HepG2 (cell line): ENCODE results near the gene NUP93. TPM values are rescaled to one million over a fixed set of nuclear protein-coding genes. Genes with fewer than 3 reads are reported as not detected.

Source experiments
- AKNA ChIP-seq: sonication (generic); formaldehyde crosslinking; IDR thresholded peaks from 2 replicates; pipeline ENCODE4 v1.4.0; 2020; ENCODE audit warnings: missing genetic modification reagents, borderline replicate concordance
- ARID2 ChIP-seq: sonication (generic); formaldehyde crosslinking; IDR thresholded peaks from 2 replicates; pipeline ENCODE4 v1.8.1; 2022; ENCODE audit warnings: mild to moderate bottlenecking, missing genetic modification reagents, borderline replicate concordance
- CSRNP1 ChIP-seq: sonication (generic); formaldehyde crosslinking; IDR thresholded peaks from 2 replicates; pipeline ENCODE4 v1.8.1; 2023; ENCODE audit warnings: mild to moderate bottlenecking, missing genetic modification reagents
- IRF2 ChIP-seq: IDR thresholded peaks from 2 replicates; pipeline ENCODE4 v1.6.1; 2018; ENCODE audit warnings: missing genetic modification reagents, missing compliant biosample characterization
- KDM4B ChIP-seq: sonication (generic); formaldehyde crosslinking; IDR thresholded peaks from 2 replicates; pipeline ENCODE4 v1.4.0; 2020; ENCODE audit warnings: missing genetic modification reagents
- NFKBIZ ChIP-seq: IDR thresholded peaks from 2 replicates; pipeline ENCODE4 v1.6.1; 2018; ENCODE audit warnings: missing genetic modification reagents, missing compliant biosample characterization
- NR2F1 ChIP-seq, 2 experiments: fragments of 450-650 bp in 1 of 2; formaldehyde crosslinking in 1 of 2; IDR thresholded peaks; 2 replicates each; pipeline versions ENCODE4 v1.5.0 to v1.6.1; 2016 to 2020; ENCODE audit warnings: mild to moderate bottlenecking in 1 of 2, missing compliant biosample characterization in 1 of 2, missing genetic modification reagents in 1 of 2, moderate library complexity in 1 of 2
- PATZ1 ChIP-seq: sonication (generic); formaldehyde crosslinking; IDR thresholded peaks from 2 replicates; pipeline ENCODE4 v1.4.0; 2020; ENCODE audit warnings: missing genetic modification reagents
- TEAD2 ChIP-seq: sonication (generic); formaldehyde crosslinking; IDR thresholded peaks from 2 replicates; pipeline ENCODE4 v1.9.0; 2021; ENCODE audit warnings: missing genetic modification reagents
- ZNF281 ChIP-seq: sonication (generic); formaldehyde crosslinking; IDR thresholded peaks from 2 replicates; pipeline ENCODE4 v1.4.0; 2020; ENCODE audit warnings: missing genetic modification reagents, borderline replicate concordance
- ZNF3 ChIP-seq: IDR thresholded peaks from 2 replicates; pipeline ENCODE4 v1.7.0; 2017; ENCODE audit warnings: inconsistent platforms
- ZNF430 ChIP-seq: sonication (generic); formaldehyde crosslinking; IDR thresholded peaks from 2 replicates; pipeline ENCODE4 v1.9.0; 2021; ENCODE audit warnings: mild to moderate bottlenecking, missing genetic modification reagents
- ZNF441 ChIP-seq: sonication (generic); formaldehyde crosslinking; IDR thresholded peaks from 2 replicates; pipeline ENCODE4 v1.7.0; 2021; ENCODE audit warnings: missing genetic modification reagents, borderline replicate concordance
- ZNF784 ChIP-seq: sonication (generic); formaldehyde crosslinking; IDR thresholded peaks from 2 replicates; pipeline ENCODE4 v1.5.1; 2020; ENCODE audit warnings: missing genetic modification reagents, mild to moderate bottlenecking, borderline replicate concordance
- polyA plus RNA-seq, 8 experiments: library from polyadenylated mRNA; depleted of rRNA in 3 of 8; stranded (reverse) in 7 of 8; unstranded in 1 of 8; fragments of >200 nt; fragmentation: Illumina TruSeq in 4 of 8; extraction: Trizol in 4 of 8; gene quantifications; 2 replicates each; pipeline versions ENCODE4 v1.2.1 to v1.2.3, GENCODE V29; 2011 to 2016; ENCODE audit warnings: low read depth in 4 of 8, missing spikeins in 1 of 8, mixed read lengths in 1 of 8; ENCODE audit not compliant: insufficient read depth in 1 of 8
- total RNA-seq, 5 experiments: library from RNA; depleted of rRNA; stranded (reverse); fragments of >200 nt; fragmentation: Illumina TruSeq; extraction: Trizol; gene quantifications; 2 replicates each; pipeline ENCODE4 v1.2.3, GENCODE V29; 2016; ENCODE audit warnings: low read depth in 1 of 5

The NUP93 gene
- total and polyA plus RNA-seq, 2 of the 13 experiments (the other 11 are each of a cell fraction or from before 2014, with no cell fraction given) = 58.5 to 140 TPM

- no peak for TF ChIP-seq NFKBIZ (CRISPR knock-in tag)
- TF ChIP-seq NR2F1 (CRISPR knock-in tag; IDR thresholded peaks at IDR 0.05) = peak in 1 of 2 experiments; percentile 14; a peak in 1 of 4 replicates
- TF ChIP-seq ZNF281 (CRISPR knock-in tag) = peak; percentile 77; the same call in 1 of the 2 replicates
- no peak for TF ChIP-seq AKNA (CRISPR knock-in tag)
- TF ChIP-seq CSRNP1 (CRISPR knock-in tag) = peak; percentile 68; the same call in 1 of the 2 replicates
- peak; percentile 23; the same call in 1 of the 2 replicates for TF ChIP-seq ZNF441 (CRISPR knock-in tag)
- no peak; the same call in 1 of the 2 replicates for TF ChIP-seq ARID2 (CRISPR knock-in tag)
- peak; percentile 80 for TF ChIP-seq PATZ1
- TF ChIP-seq ZNF784 = peak; percentile 69; the same call in 1 of the 2 replicates
- TF ChIP-seq TEAD2 (CRISPR knock-in tag) = no peak
- peak; percentile 50; the same call in 1 of the 2 replicates for TF ChIP-seq ZNF430 (CRISPR knock-in tag)
- TF ChIP-seq ZNF3 (CRISPR knock-in tag) = 0 out of 2 replicates have a peak, but pooled peaks have one; percentile 35
- peak; percentile 80; the same call in 1 of the 2 replicates for TF ChIP-seq IRF2
- peak; percentile 56; the same call in 1 of the 2 replicates for TF ChIP-seq KDM4B
These were observed at the start of gene NUP93 (continued) for GRCh38 chr16:56729735-56730662.
